Upper lobe of right lung (tissue), 1 donor: ENCODE data around the gene RSRC1. TPM values are rescaled to one million over a fixed set of nuclear protein-coding genes. Genes with fewer than 3 reads are reported as not detected.

Source experiments
- ATAC-seq: fragments of 200-7000 bp; cut with Tn5 transposase; one replicate; pipeline ENCODE4 v1.9.1; 2020; ENCODE audit warnings: mild to moderate bottlenecking, moderate library complexity
- DNase-seq: peaks from one replicate; pipeline ENCODE4 v3.0.0-alpha.2; 2020
- H3K27ac ChIP-seq: fragments of 200-600 bp; one replicate; pipeline ENCODE4 v1.8.0; 2022
- H3K27me3 ChIP-seq: fragments of 200-600 bp; one replicate; pipeline ENCODE4 v1.8.0; 2022; ENCODE audit warnings: mild to moderate bottlenecking
- H3K36me3 ChIP-seq: fragments of 200-600 bp; one replicate; pipeline ENCODE4 v1.8.0; 2022
- H3K4me1 ChIP-seq: fragments of 200-600 bp; one replicate; pipeline ENCODE4 v1.8.0; 2022
- H3K4me3 ChIP-seq: fragments of 200-600 bp; one replicate; pipeline ENCODE4 v1.8.0; 2022; ENCODE audit warnings: mild to moderate bottlenecking
- H3K9me3 ChIP-seq: fragments of 200-600 bp; one replicate; pipeline ENCODE4 v1.8.0; 2022
- CTCF ChIP-seq: fragments of 200-600 bp; IDR thresholded peaks from one replicate; pipeline ENCODE4 v1.8.0; 2022; ENCODE audit warnings: antibody characterized with exemption
- intact Hi-C: fragments of 100-400 bp; cut with DNase I; formaldehyde crosslinking; loops from one replicate; pipeline ENCODE4 v1.11.0; 2022
- total RNA-seq: library from RNA; stranded (reverse); fragmentation: NEBNext Ultra II Directional; extraction: Animal tissue kit (Norgen Biotek cat#: 25700); gene quantifications from one replicate; pipeline ENCODE4 v1.2.1, GENCODE V29; 2021
- donor health status: DM: no; HTN: yes; CAD: no; lungs with severe emphysema.

Gene RSRC1
- total RNA-seq, 1 donor from 2014 or later, result 28.1 TPM

- ATAC-seq (no peak), DNase-seq (no peak)
- Histone ChIP-seq H3K27me3 (no peaks in the 10 kb centered on the region), H3K27ac (no peak overlapping the region), H3K4me1 (no peaks in the 10 kb centered on the region), H3K36me3 (no peaks in the 10 kb centered on the region), H3K9me3 (peaks cover 6% of the 10 kb centered on the region), H3K4me3 (no peak overlapping the region)
- intact Hi-C loops, result no loop called here
- TF ChIP-seq CTCF, result no peak
Measured at GRCh38 chr3:158205994-158206393, 96.1 kb downstream of the RSRC1 start.

- DNase-seq (no peak), ATAC-seq (no peak)
- Histone ChIP-seq H3K36me3 (no peaks in the 10 kb centered on the region), H3K4me1 (no peaks in the 10 kb centered on the region), H3K9me3 (no peaks in the 10 kb centered on the region), H3K27ac (no peak overlapping the region), H3K27me3 (no peaks in the 10 kb centered on the region), H3K4me3 (no peak overlapping the region)
- no peak for TF ChIP-seq CTCF
- intact Hi-C loops, result no loop called here
Measured at GRCh38 chr3:158210067-158210466, 100.2 kb downstream of the RSRC1 start.

- ATAC-seq (no peak), DNase-seq (no peak)
- H3K9me3 ChIP-seq, result no peaks in the 10 kb centered on the region
- H3K4me3 ChIP-seq, result no peak overlapping the region
- intact Hi-C loops, result no loop called here
- no peaks in the 10 kb centered on the region for H3K36me3 ChIP-seq
- no peak overlapping the region for H3K27ac ChIP-seq
- no peaks in the 10 kb centered on the region for H3K4me1 ChIP-seq
- no peaks in the 10 kb centered on the region for H3K27me3 ChIP-seq
- TF ChIP-seq CTCF, result no peak
Measured at GRCh38 chr3:158213461-158213860, 103.6 kb downstream of the RSRC1 start.

- Histone ChIP-seq H3K4me3 (no peak overlapping the region), H3K27me3 (no peaks in the 10 kb centered on the region), H3K4me1 (no peaks in the 10 kb centered on the region), H3K9me3 (no peaks in the 10 kb centered on the region), H3K27ac (no peak overlapping the region), H3K36me3 (no peaks in the 10 kb centered on the region)
- ATAC-seq (no peak), DNase-seq (no peak)
- intact Hi-C loops, result no loop called here
- TF ChIP-seq CTCF, result no peak
Measured at GRCh38 chr3:158217992-158218391, 108.1 kb downstream of the RSRC1 start.

- Histone ChIP-seq H3K36me3 (no peaks in the 10 kb centered on the region), H3K4me3 (no peak overlapping the region), H3K27ac (no peak overlapping the region), H3K9me3 (no peaks in the 10 kb centered on the region), H3K4me1 (no peaks in the 10 kb centered on the region), H3K27me3 (no peaks in the 10 kb centered on the region)
- TF ChIP-seq CTCF, result no peak
- ATAC-seq, result no peak
- intact Hi-C loops, result no loop called here
- no peak for DNase-seq
Measured at GRCh38 chr3:158220575-158220974, 110.7 kb downstream of the RSRC1 start.

- DNase-seq (no peak), ATAC-seq (no peak)
- no peaks in the 10 kb centered on the region for H3K4me1 ChIP-seq
- H3K4me3 ChIP-seq, result no peak overlapping the region
- no peaks in the 10 kb centered on the region for H3K9me3 ChIP-seq
- no peak for TF ChIP-seq CTCF
- H3K27me3 ChIP-seq, result no peaks in the 10 kb centered on the region
- intact Hi-C loops, result no loop called here
- no peaks in the 10 kb centered on the region for H3K36me3 ChIP-seq
- H3K27ac ChIP-seq, result no peak overlapping the region
Measured at GRCh38 chr3:158221426-158221825, 111.5 kb downstream of the RSRC1 start.
